Hepatocyte (in vitro differentiated cells): ENCODE results near the gene PGAP1. TPM values are rescaled to one million over a fixed set of nuclear protein-coding genes. Genes with fewer than 3 reads are reported as not detected.

Experiments used
- DNase-seq: peaks from one replicate; pipeline ENCODE4 v3.0.0-alpha.2; 2016; ENCODE audit warnings: low spot score
- H2AFZ ChIP-seq: fragments of 200-600 bp; sonication (generic); 2 replicates; pipeline ENCODE4 v1.6.0; 2016; ENCODE audit warnings: antibody characterized with exemption, mild to moderate bottlenecking
- H3K27ac ChIP-seq: fragments of 200-600 bp; sonication (generic); 2 replicates; pipeline ENCODE4 v1.5.1; 2016; ENCODE audit warnings: mild to moderate bottlenecking
- H3K27me3 ChIP-seq: fragments of 200-600 bp; sonication (generic); 2 replicates; pipeline ENCODE4 v1.6.1; 2016
- H3K36me3 ChIP-seq: fragments of 200-600 bp; sonication (generic); replicated peaks from 2 replicates; pipeline ENCODE4 v1.5.1; 2016; ENCODE audit warnings: low read depth; ENCODE audit not compliant: insufficient read depth
- H3K4me1 ChIP-seq: fragments of 200-600 bp; sonication (generic); 2 replicates; pipeline ENCODE4 v1.5.1; 2016; ENCODE audit warnings: mild to moderate bottlenecking, moderate library complexity; ENCODE audit not compliant: insufficient read depth
- H3K4me2 ChIP-seq: fragments of 200-600 bp; sonication (generic); 2 replicates; pipeline ENCODE4 v1.6.0; 2016
- H3K4me3 ChIP-seq: fragments of 200-600 bp; sonication (generic); 2 replicates; pipeline ENCODE4 v1.5.1; 2016; ENCODE audit warnings: mild to moderate bottlenecking
- H3K79me2 ChIP-seq: fragments of 200-600 bp; sonication (generic); 2 replicates; pipeline ENCODE4 v1.6.0; 2017; ENCODE audit warnings: mild to moderate bottlenecking
- H3K9me2 ChIP-seq: fragments of 200-600 bp; sonication (generic); replicated peaks from 2 replicates; pipeline ENCODE4 v1.6.0; 2017; ENCODE audit warnings: mild to moderate bottlenecking; ENCODE audit not compliant: insufficient read depth
- H3K9me3 ChIP-seq: fragments of 200-600 bp; sonication (generic); 2 replicates; pipeline ENCODE4 v1.5.1; 2016; ENCODE audit warnings: low read depth, mild to moderate bottlenecking
- H4K20me1 ChIP-seq: fragments of 200-600 bp; sonication (generic); 2 replicates; pipeline ENCODE4 v1.6.0; 2016; ENCODE audit warnings: mild to moderate bottlenecking; ENCODE audit not compliant: insufficient read depth, poor library complexity, severe bottlenecking
- EZH2 ChIP-seq: fragments of 200-600 bp; sonication (generic); IDR thresholded peaks from 2 replicates; pipeline ENCODE4 v1.6.1; 2016; ENCODE audit warnings: antibody characterized with exemption, mild to moderate bottlenecking, borderline replicate concordance
- EZH2phosphoT487 ChIP-seq: fragments of 200-600 bp; sonication (generic); IDR thresholded peaks from one replicate; pipeline ENCODE4 v1.6.1; 2018; ENCODE audit warnings: antibody characterized with exemption, mild to moderate bottlenecking, low read depth, moderate library complexity; ENCODE audit not compliant: unreplicated experiment, severe bottlenecking
- WGBS: methylation state at CpG from one replicate; pipeline ENCODE4 v1.1.6; 2016; ENCODE audit warnings: low lambda C conversion rate; ENCODE audit errors: missing lambda C conversion rate; 5-methylcytosine and 5-hydroxymethylcytosine counted together
- polyA plus RNA-seq: library from polyadenylated mRNA; unstranded; fragments of >200 nt; fragmentation: Nextera tagmentation; extraction: Ambion mirVana; gene quantifications from 2 replicates; pipeline ENCODE4 v1.2.1, GENCODE V29; 2016
- total RNA-seq: library from RNA; depleted of rRNA; stranded (reverse); fragments of >200 nt; gene quantifications from 2 replicates; pipeline ENCODE4 v1.2.3, GENCODE V29; 2014
- TF ChIP-seq, protein P1 (sequence below): fragments of 200-600 bp; sonication (generic); IDR thresholded peaks from 2 replicates; pipeline ENCODE4 v1.5.1; 2016; ENCODE audit warnings: antibody characterized with exemption, mild to moderate bottlenecking; ENCODE audit not compliant: poor library complexity

PGAP1 gene
- total and polyA plus RNA-seq, 2 experiments from 2014 or later: 2.6 to 15.3 TPM

- H3K4me2 ChIP-seq: no peak within 1 kb of the TSS
- no peaks in the 10 kb centered on the region for H3K9me3 ChIP-seq
- no peaks in the 10 kb centered on the region for H3K36me3 ChIP-seq
- TF ChIP-seq EZH2phosphoT487 (no peak), EZH2 (no peak)
- TF ChIP-seq, protein P1, sequence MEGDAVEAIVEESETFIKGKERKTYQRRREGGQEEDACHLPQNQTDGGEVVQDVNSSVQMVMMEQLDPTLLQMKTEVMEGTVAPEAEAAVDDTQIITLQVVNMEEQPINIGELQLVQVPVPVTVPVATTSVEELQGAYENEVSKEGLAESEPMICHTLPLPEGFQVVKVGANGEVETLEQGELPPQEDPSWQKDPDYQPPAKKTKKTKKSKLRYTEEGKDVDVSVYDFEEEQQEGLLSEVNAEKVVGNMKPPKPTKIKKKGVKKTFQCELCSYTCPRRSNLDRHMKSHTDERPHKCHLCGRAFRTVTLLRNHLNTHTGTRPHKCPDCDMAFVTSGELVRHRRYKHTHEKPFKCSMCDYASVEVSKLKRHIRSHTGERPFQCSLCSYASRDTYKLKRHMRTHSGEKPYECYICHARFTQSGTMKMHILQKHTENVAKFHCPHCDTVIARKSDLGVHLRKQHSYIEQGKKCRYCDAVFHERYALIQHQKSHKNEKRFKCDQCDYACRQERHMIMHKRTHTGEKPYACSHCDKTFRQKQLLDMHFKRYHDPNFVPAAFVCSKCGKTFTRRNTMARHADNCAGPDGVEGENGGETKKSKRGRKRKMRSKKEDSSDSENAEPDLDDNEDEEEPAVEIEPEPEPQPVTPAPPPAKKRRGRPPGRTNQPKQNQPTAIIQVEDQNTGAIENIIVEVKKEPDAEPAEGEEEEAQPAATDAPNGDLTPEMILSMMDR: no peak
- no peaks in the 10 kb centered on the region for H3K4me1 ChIP-seq
- H3K27me3 ChIP-seq: peaks cover 10% of the 10 kb centered on the region
- no peaks in the 10 kb centered on the region for H4K20me1 ChIP-seq
- no peaks in the 10 kb centered on the region for H3K9me2 ChIP-seq
- WGBS: 77% methylated on average over 1 of the region's 1 CpG
- H3K27ac ChIP-seq: no peak within 1 kb of the TSS
- no peak for DNase-seq
- no peak within 1 kb of the TSS for H3K4me3 ChIP-seq
- no peaks in the 10 kb centered on the region for H3K79me2 ChIP-seq
- H2AFZ ChIP-seq: no peak within 1 kb of the TSS
Observed at GRCh38 chr2:196809260-196809659, 117.2 kb downstream of the PGAP1 start, which contains the start of gene C2orf66. TSS of gene C2orf66 (minus strand) at chr2:196809355. CDS start at chr2:196809336, 19 bp downstream.

GRCh38 chr2:196808083-196808665 is 118.3 kb downstream of the PGAP1 start:
- no peak overlapping the region for H3K4me3 ChIP-seq
- no peaks in the 10 kb centered on the region for H3K4me1 ChIP-seq
- H3K79me2 ChIP-seq: no peaks in the 10 kb centered on the region
- no peaks in the 10 kb centered on the region for H4K20me1 ChIP-seq
- no peak overlapping the region for H3K4me2 ChIP-seq
- no peak overlapping the region for H3K27ac ChIP-seq
- no peaks in the 10 kb centered on the region for H3K9me2 ChIP-seq
- peaks cover 10% of the 10 kb centered on the region for H3K27me3 ChIP-seq
- no peaks in the 10 kb centered on the region for H3K9me3 ChIP-seq
- no peak for TF ChIP-seq EZH2
- no peak for TF ChIP-seq EZH2phosphoT487
- WGBS: 49% methylated on average over 2 of the region's 2 CpGs
- H2AFZ ChIP-seq: no peak overlapping the region
- no peak for DNase-seq
- H3K36me3 ChIP-seq: no peaks in the 10 kb centered on the region

- Histone ChIP-seq H3K79me2 (no peaks in the 10 kb centered on the region), H4K20me1 (no peaks in the 10 kb centered on the region), H3K36me3 (no peaks in the 10 kb centered on the region), H3K9me2 (no peaks in the 10 kb centered on the region), H3K9me3 (no peaks in the 10 kb centered on the region), H2AFZ (no peak overlapping the region), H3K27me3 (peaks cover 6% of the 10 kb centered on the region), H3K4me2 (no peak overlapping the region), H3K4me3 (no peak overlapping the region), H3K4me1 (no peaks in the 10 kb centered on the region), H3K27ac (no peak overlapping the region)
- TF ChIP-seq EZH2: no peak
- TF ChIP-seq EZH2phosphoT487: no peak
- TF ChIP-seq, protein P1: no peak
- DNase-seq: no peak
- WGBS: 71% methylated on average over 1 of the region's 1 CpG
Observed at GRCh38 chr2:196804381-196804780, 122.1 kb downstream of the PGAP1 start.

GRCh38 chr2:196802401-196802800 is 124.1 kb downstream of the PGAP1 start:
- Histone ChIP-seq H3K9me3 (no peaks in the 10 kb centered on the region), H3K9me2 (no peaks in the 10 kb centered on the region), H3K4me2 (no peak overlapping the region), H3K4me1 (peaks cover 7% of the 10 kb centered on the region), H3K79me2 (peaks cover 18% of the 10 kb centered on the region), H3K27ac (no peak overlapping the region), H3K36me3 (no peaks in the 10 kb centered on the region), H2AFZ (no peak overlapping the region), H4K20me1 (no peaks in the 10 kb centered on the region), H3K4me3 (no peak overlapping the region), H3K27me3 (peaks cover 6% of the 10 kb centered on the region)
- TF ChIP-seq, protein P1: no peak
- TF ChIP-seq EZH2 (no peak), EZH2phosphoT487 (no peak)
- DNase-seq: no peak
- WGBS: 94% methylated on average over 2 of the region's 2 CpGs
